Thymus (tissue), 11 donors: ENCODE data around the gene SLX9. TPM values are rescaled to one million over a fixed set of nuclear protein-coding genes. Genes with fewer than 3 reads are reported as not detected.

ENCODE experiments used
- DNase-seq, 9 donors: peaks; one replicate each; pipeline ENCODE4 v3.0.0-alpha.2; 2013; ENCODE audit warnings: low spot score in 9 of 9, low read depth in 6 of 9, missing footprints in 1 of 9
- H3K27ac ChIP-seq, 2 donors: one replicate each; pipeline ENCODE4 v1.5.1; 2013; ENCODE audit warnings: control low read depth in 1 of 2, low read depth in 1 of 2, low read length in 1 of 2, mild to moderate bottlenecking in 1 of 2, moderate library complexity in 1 of 2
- H3K27me3 ChIP-seq, 2 donors: one replicate each; pipeline ENCODE4 v1.5.1; 2013; ENCODE audit warnings: low read length in 1 of 2; ENCODE audit not compliant: control insufficient read depth in 2 of 2, insufficient read depth in 1 of 2
- H3K36me3 ChIP-seq, 2 donors: one replicate each; pipeline ENCODE4 v1.5.1; 2013; ENCODE audit warnings: low read length in 1 of 2, mild to moderate bottlenecking in 1 of 2, moderate library complexity in 1 of 2; ENCODE audit not compliant: control insufficient read depth in 2 of 2, insufficient read depth in 2 of 2
- H3K4me1 ChIP-seq, 2 donors: one replicate each; pipeline ENCODE4 v1.5.1; 2013; ENCODE audit warnings: low read length in 2 of 2; ENCODE audit not compliant: control insufficient read depth in 2 of 2, insufficient read depth in 2 of 2
- H3K4me3 ChIP-seq, 2 donors: one replicate each; pipeline ENCODE4 v1.5.1; 2013; ENCODE audit warnings: low read length in 2 of 2, control low read depth in 1 of 2, mild to moderate bottlenecking in 1 of 2
- H3K9me3 ChIP-seq, 2 donors: one replicate each; pipeline ENCODE4 v1.5.1; 2013; ENCODE audit warnings: low read length in 1 of 2, mild to moderate bottlenecking in 1 of 2; ENCODE audit not compliant: control insufficient read depth in 2 of 2, insufficient read depth in 1 of 2
- WGBS: extraction: QIAGEN DNeasy Blood & Tissue Kit; methylation state at CpG from one replicate; pipeline ENCODE4 v1.1.7; 2013; 5-methylcytosine and 5-hydroxymethylcytosine counted together
- polyA plus RNA-seq: library from polyadenylated mRNA; stranded (reverse); fragments of 200-250 nt; gene quantifications from one replicate; pipeline ENCODE4 v1.2.3, GENCODE V29; 2013
- total RNA-seq: library from RNA; stranded (reverse); fragments of 120-200 nt; gene quantifications from one replicate; pipeline ENCODE4 v1.2.4, GENCODE V29; 2013
- donor health status: healthy.

Gene SLX9
- total and polyA plus RNA-seq, 2 donors, result 28.4 to 29.0 TPM

DNA sequence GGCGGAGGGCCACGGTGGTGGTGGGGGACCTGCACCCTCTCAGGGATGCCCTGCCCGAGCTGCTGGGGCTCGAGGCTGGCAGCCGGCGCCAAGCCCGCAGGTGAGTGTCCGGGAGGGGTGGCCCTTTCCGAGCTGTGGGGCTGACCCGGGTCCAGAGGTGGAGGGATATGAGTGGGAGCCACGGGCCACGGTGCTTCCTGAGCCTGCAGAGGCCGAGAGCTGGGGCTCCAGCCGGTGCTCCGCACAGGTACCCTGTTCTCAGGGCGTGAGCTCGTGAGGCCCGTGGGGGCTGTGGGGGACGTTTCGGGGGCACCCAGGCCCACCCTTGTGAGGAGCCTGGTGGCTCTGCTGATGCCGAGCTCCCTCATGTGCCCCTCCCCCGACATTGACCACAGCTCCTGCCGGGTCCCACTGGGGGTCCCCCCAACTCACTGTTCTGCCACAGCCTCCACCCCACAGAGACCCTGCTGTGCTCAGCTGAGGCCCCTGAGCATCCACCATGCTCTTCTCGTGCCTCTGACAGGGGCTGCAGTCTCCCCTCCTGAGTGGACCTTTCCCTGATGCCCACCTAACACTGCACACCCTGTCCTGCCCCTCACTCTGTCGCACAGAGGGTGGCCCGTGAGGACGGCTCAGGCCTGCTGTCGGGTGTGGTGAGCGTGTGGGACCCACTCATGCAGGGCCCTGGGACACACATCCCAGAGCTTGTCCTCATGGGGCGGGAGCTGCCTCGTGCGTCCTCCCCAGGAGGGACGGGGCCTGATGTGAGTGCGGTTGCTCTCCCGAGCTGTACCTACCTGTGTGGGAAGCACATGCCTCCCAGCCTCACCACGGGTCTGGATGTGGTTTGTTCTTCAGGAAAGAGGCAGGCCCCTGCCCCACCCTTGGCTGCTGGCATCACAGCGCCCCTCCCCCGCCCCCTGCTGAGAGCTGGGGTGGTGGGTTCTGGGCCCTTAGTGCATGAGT, 27.5 kb downstream of the SLX9 start:
- H3K27ac ChIP-seq, result no peak overlapping the region
- H3K27me3 ChIP-seq, result no peaks in the 10 kb centered on the region
- H3K9me3 ChIP-seq, result no peaks in the 10 kb centered on the region
- H3K4me1 ChIP-seq, result peaks cover 0 to 50% of the 10 kb centered on the region in 2 donors
- no peak overlapping the region for H3K4me3 ChIP-seq
- peaks cover 16 to 50% of the 10 kb centered on the region in 2 donors for H3K36me3 ChIP-seq
- no peak for DNase-seq
- 84% methylated on average over 38 of the region's 38 CpGs for WGBS

DNA sequence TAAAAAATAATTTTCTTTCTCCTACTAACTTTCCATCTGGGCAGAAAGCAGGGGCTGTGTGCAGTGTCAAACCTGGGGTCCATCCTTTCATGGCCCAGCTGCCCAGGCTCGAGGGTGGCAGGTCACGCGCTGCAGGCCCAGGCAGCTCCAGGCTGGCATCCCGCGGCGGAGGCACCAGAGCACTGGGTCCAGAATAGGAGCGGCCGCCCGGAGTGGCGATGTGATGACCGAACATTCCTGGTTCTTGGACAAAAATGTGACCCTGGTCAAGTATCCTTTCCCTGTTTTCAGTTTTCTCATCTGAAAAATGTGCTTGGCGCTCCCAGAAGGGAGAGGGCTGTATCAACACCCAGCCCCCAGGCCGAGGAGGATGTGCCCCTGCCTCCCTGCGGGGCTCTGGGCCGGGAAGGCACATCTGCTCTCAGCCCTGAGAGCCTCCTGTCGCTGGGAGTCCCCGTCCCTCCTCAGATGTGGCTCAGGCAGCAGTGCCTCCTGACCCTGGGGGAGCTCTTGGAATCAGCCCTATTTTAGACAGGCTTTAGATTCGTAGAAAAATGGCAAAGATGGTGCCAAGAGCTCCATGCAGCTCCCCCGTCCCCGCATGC, 29.3 kb downstream of the SLX9 start:
- Histone ChIP-seq H3K27me3 (no peaks in the 10 kb centered on the region), H3K27ac (no peak overlapping the region), H3K4me3 (no peak overlapping the region), H3K36me3 (peaks cover 19 to 57% of the 10 kb centered on the region in 2 donors), H3K4me1 (peaks cover 0 to 50% of the 10 kb centered on the region in 2 donors), H3K9me3 (no peaks in the 10 kb centered on the region)
- no peak for DNase-seq
- WGBS, result 85% methylated on average over 20 of the region's 20 CpGs

- Histone ChIP-seq H3K9me3 (no peaks in the 10 kb centered on the region), H3K4me1 (peaks cover 0 to 46% of the 10 kb centered on the region in 2 donors), H3K36me3 (peaks cover 26 to 55% of the 10 kb centered on the region in 2 donors), H3K27ac (no peak overlapping the region), H3K27me3 (no peaks in the 10 kb centered on the region), H3K4me3 (no peak overlapping the region)
- DNase-seq, result peak in 1 of 9 donors; percentile 21
- WGBS, result 81% methylated on average over 24 of the region's 24 CpGs
These were observed 30.3 kb downstream of the SLX9 start for GRCh38 chr21:44969931-44970755.

GRCh38 chr21:44970766-44971671, 31.2 kb downstream of the SLX9 start:
- no peak overlapping the region for H3K4me3 ChIP-seq
- no peaks in the 10 kb centered on the region for H3K27me3 ChIP-seq
- H3K9me3 ChIP-seq, result no peaks in the 10 kb centered on the region
- no peak for DNase-seq
- H3K27ac ChIP-seq, result no peak overlapping the region
- H3K36me3 ChIP-seq, result peaks cover 27 to 60% of the 10 kb centered on the region in 2 donors
- WGBS, result 93% methylated on average over 36 of the region's 36 CpGs
- H3K4me1 ChIP-seq, result peaks cover 0 to 38% of the 10 kb centered on the region in 2 donors

GRCh38 chr21:44971672-44971995, 31.8 kb downstream of the SLX9 start:
- 87% methylated on average over 10 of the region's 10 CpGs for WGBS

GRCh38 chr21:44972301-44972814, 32.5 kb downstream of the SLX9 start:
- H3K4me1 ChIP-seq, result peaks cover 0 to 25% of the 10 kb centered on the region in 2 donors
- H3K27ac ChIP-seq, result no peak overlapping the region
- peaks cover 23 to 62% of the 10 kb centered on the region in 2 donors for H3K36me3 ChIP-seq
- no peak overlapping the region for H3K4me3 ChIP-seq
- no peak for DNase-seq
- H3K27me3 ChIP-seq, result no peaks in the 10 kb centered on the region
- H3K9me3 ChIP-seq, result no peaks in the 10 kb centered on the region
- WGBS, result 97% methylated on average over 19 of the region's 19 CpGs

More at GRCh38 chr21:44971672-44971995, 31.8 kb downstream of the SLX9 start:
- DNase-seq, result no peak
- no peaks in the 10 kb centered on the region for H3K9me3 ChIP-seq
- no peaks in the 10 kb centered on the region for H3K27me3 ChIP-seq
- H3K4me3 ChIP-seq, result no peak overlapping the region
- no peak overlapping the region for H3K27ac ChIP-seq
- peaks cover 27 to 62% of the 10 kb centered on the region in 2 donors for H3K36me3 ChIP-seq
- H3K4me1 ChIP-seq, result peaks cover 0 to 32% of the 10 kb centered on the region in 2 donors

GRCh38 chr21:44972821-44973220, 33.0 kb downstream of the SLX9 start:
- DNase-seq, result no peak
- no peaks in the 10 kb centered on the region for H3K27me3 ChIP-seq
- 91% methylated on average over 16 of the region's 16 CpGs for WGBS
- no peak overlapping the region for H3K4me3 ChIP-seq
- no peaks in the 10 kb centered on the region for H3K9me3 ChIP-seq
- no peak overlapping the region for H3K27ac ChIP-seq
- peaks cover 0 to 21% of the 10 kb centered on the region in 2 donors for H3K4me1 ChIP-seq
- peaks cover 19 to 58% of the 10 kb centered on the region in 2 donors for H3K36me3 ChIP-seq

DNA sequence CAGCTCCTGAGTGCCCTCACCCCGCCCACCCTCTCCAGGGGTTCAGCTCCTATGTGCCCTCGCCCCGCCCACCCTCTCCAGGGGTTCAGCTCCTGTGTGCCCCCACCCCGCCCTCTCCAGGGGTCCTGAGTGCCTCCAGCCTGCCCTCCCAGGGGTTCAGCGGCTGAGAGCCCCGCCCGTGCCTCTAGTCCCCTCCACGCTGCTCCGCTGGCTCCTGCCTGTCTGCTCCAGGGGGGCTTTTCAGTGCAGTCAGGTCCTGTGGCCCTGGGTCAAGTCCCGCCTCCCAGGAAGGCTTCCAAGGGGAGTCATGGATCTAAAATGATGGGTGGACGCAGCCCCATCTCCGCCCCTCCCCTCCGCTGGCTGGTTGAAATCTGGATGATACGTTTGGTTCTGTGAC, 33.8 kb downstream of the SLX9 start:
- peaks cover 0 to 3% of the 10 kb centered on the region in 2 donors for H3K9me3 ChIP-seq
- H3K4me3 ChIP-seq, result no peak overlapping the region
- no peak for DNase-seq
- WGBS, result 99% methylated on average over 13 of the region's 14 CpGs
- H3K27ac ChIP-seq, result no peak overlapping the region
- peaks cover 0 to 16% of the 10 kb centered on the region in 2 donors for H3K4me1 ChIP-seq
- H3K27me3 ChIP-seq, result no peaks in the 10 kb centered on the region
- peaks cover 19 to 55% of the 10 kb centered on the region in 2 donors for H3K36me3 ChIP-seq
